ENCODE measurements around the gene RGS5. TPM values are rescaled to one million over a fixed set of nuclear protein-coding genes. Genes with fewer than 3 reads are reported as not detected.

RGS5 gene
- total and polyA plus RNA-seq, 2 donors (not counting 3 experiments of a cell fraction or from before 2014, with no cell fraction given) = 287 to 770 TPM

- TF ChIP-seq POLR2A (IDR thresholded peaks at IDR 0.05; ENCODE audit: low read depth, low read length) (no peak), GATA2 (IDR thresholded peaks at IDR 0.05; ENCODE audit: insufficient read depth, insufficient read length, low read depth, low read length) (no peak), JUN (IDR thresholded peaks at IDR 0.05; ENCODE audit: borderline replicate concordance, insufficient read depth, insufficient read length, low read depth) (no peak), EZH2 (IDR thresholded peaks at IDR 0.05; ENCODE audit: borderline replicate concordance, low read depth, low read length, severe bottlenecking) (no peak), MAX (IDR thresholded peaks at IDR 0.05; ENCODE audit: insufficient read depth, insufficient read length) (no peak), CTCF (IDR thresholded peaks at IDR 0.05; ENCODE audit: extremely low read depth in 1 of 2, insufficient read depth in 1 of 2, low read depth in 1 of 2, low read length in 2 of 2) (no peak)
- BruUV-seq (replicated peaks) = no TSS peak
- H3K27ac ChIP-seq (ENCODE audit: insufficient read depth, low read depth, low read length) = peak overlapping the region; percentile 28
- H2AFZ ChIP-seq (ENCODE audit: low read depth, low read length) = no peak overlapping the region
- no peaks in the 10 kb centered on the region for H3K27me3 ChIP-seq (ENCODE audit: control insufficient read depth in 2 of 2, insufficient read depth in 2 of 2, low read length in 2 of 2)
- H3K79me2 ChIP-seq (ENCODE audit: control insufficient read depth, insufficient read depth, low read length) = peaks cover 17% of the 10 kb centered on the region
- DNase-seq (ENCODE audit: low read depth, low spot score) (no peak), FAIRE-seq (no peak)
- H3K4me3 ChIP-seq (replicated peaks in 1 of 3; ENCODE audit: insufficient read depth in 1 of 3, low read depth in 1 of 3, low read length in 3 of 3) = no peak overlapping the region
- intact Hi-C loops (cut with micrococcal nuclease) = no loop called here
- H3K9me3 ChIP-seq (replicated peaks; ENCODE audit: control insufficient read depth, insufficient read depth, low read length) = no peaks in the 10 kb centered on the region
- H4K20me1 ChIP-seq (replicated peaks; ENCODE audit: control insufficient read depth, extremely low read depth, insufficient read depth, low read length) = no peaks in the 10 kb centered on the region
- peaks cover 0 to 11% of the 10 kb centered on the region in 2 experiments for H3K36me3 ChIP-seq (ENCODE audit: control insufficient read depth in 2 of 2, extremely low read depth in 1 of 2, insufficient read depth in 2 of 2, low read length in 2 of 2)
- CTCF ChIA-PET = interaction anchor here (1.1 to 3.8 kb wide), 6 partner anchors 10 to 284 kb away, joined by 3 to 16 read pairs (median 8); no protein-coding TSS in a partner anchor
- POLR2A ChIA-PET = interaction anchor here (0.6 kb wide), 1 partner anchor 172 kb away, joined by 7 read pairs; no protein-coding TSS in a partner anchor
- no peaks in the 10 kb centered on the region for H3K9me1 ChIP-seq (replicated peaks; ENCODE audit: control insufficient read depth, extremely low read depth, insufficient read depth, low read length)
- dilution Hi-C loops (cut with MboI; ENCODE audit: extremely low pct_ligation_motif_present, low sequenced_read_pairs) = no loop called here
- H3K4me1 ChIP-seq (ENCODE audit: control insufficient read depth, extremely low read depth, insufficient read depth, low read length) = peaks cover 63% of the 10 kb centered on the region
- H3K9ac ChIP-seq (replicated peaks; ENCODE audit: extremely low read depth, insufficient read depth, low read length) = no peak overlapping the region
- H3K4me2 ChIP-seq (ENCODE audit: insufficient read depth, low read length) = peak overlapping the region; percentile 13
These were observed 40.3 kb downstream of the RGS5 start for GRCh38 chr1:163162381-163162914.
